ENCODE data around the gene AURKA.

GRCh38 chr20:56439771-56440291, 47.8 kb upstream of the AURKA start:
- TF ChIP-seq, protein P1, sequence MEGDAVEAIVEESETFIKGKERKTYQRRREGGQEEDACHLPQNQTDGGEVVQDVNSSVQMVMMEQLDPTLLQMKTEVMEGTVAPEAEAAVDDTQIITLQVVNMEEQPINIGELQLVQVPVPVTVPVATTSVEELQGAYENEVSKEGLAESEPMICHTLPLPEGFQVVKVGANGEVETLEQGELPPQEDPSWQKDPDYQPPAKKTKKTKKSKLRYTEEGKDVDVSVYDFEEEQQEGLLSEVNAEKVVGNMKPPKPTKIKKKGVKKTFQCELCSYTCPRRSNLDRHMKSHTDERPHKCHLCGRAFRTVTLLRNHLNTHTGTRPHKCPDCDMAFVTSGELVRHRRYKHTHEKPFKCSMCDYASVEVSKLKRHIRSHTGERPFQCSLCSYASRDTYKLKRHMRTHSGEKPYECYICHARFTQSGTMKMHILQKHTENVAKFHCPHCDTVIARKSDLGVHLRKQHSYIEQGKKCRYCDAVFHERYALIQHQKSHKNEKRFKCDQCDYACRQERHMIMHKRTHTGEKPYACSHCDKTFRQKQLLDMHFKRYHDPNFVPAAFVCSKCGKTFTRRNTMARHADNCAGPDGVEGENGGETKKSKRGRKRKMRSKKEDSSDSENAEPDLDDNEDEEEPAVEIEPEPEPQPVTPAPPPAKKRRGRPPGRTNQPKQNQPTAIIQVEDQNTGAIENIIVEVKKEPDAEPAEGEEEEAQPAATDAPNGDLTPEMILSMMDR (optimal IDR thresholded peaks at IDR 0.05 in 1 of 3, IDR thresholded peaks at IDR 0.05 in 1 of 3, conservative IDR thresholded peaks at IDR 0.05 in 1 of 3; ENCODE audit: extremely low read depth in 1 of 3, insufficient read depth in 2 of 3, low read length in 3 of 3): no peak
- no peak for TF ChIP-seq EZH2 (IDR thresholded peaks at IDR 0.05; ENCODE audit: low read length)
